ENCODE measurements around the gene MRTFA. TPM values are rescaled to one million over a fixed set of nuclear protein-coding genes. Genes with fewer than 3 reads are reported as not detected.

Gene MRTFA
- total RNA-seq, 4 donors from 2014 or later, result 81.4 to 210 (median 122) TPM

- WGBS, 2 donors, result 67% methylated on average over 5 of the region's 5 CpGs
- no peak for TF ChIP-seq POLR2A (IDR thresholded peaks at IDR 0.05)
- no peak for TF ChIP-seq CTCF (IDR thresholded peaks at IDR 0.05)
Observed at GRCh38 chr22:40593460-40594273, 42.9 kb downstream of the MRTFA start.

GRCh38 chr22:40592352-40593113 lies 44.0 kb downstream of the MRTFA start:
- TF ChIP-seq POLR2A (IDR thresholded peaks at IDR 0.05) (no peak), CTCF (IDR thresholded peaks at IDR 0.05) (no peak)
- H3K36me3 ChIP-seq, result no peaks in the 10 kb centered on the region
- no peaks in the 10 kb centered on the region for H3K9me3 ChIP-seq
- 91 to 98% methylated on average over 2 of the region's 2 CpGs for WGBS, 2 donors
- DNase-seq, result no peak
- intact Hi-C loops (cut with DNase I), result no loop called here
- peaks cover 39 to 53% of the 10 kb centered on the region in 2 donors for H3K4me1 ChIP-seq
- no peak overlapping the region for H3K4me3 ChIP-seq (replicated peaks in 1 of 3)
- H3K27me3 ChIP-seq, result no peaks in the 10 kb centered on the region
- H3K27ac ChIP-seq, result peak overlapping the region in 2 of 3 donors; percentile 22 to 84

More at GRCh38 chr22:40593460-40594273, 42.9 kb downstream of the MRTFA start:
- Histone ChIP-seq H3K27me3 (no peaks in the 10 kb centered on the region), H3K4me1 (peaks cover 46 to 62% of the 10 kb centered on the region in 2 donors), H3K9me3 (no peaks in the 10 kb centered on the region), H3K27ac (peak overlapping the region; percentile 29 to 84 (median 82)), H3K36me3 (no peaks in the 10 kb centered on the region), H3K4me3 (replicated peaks in 1 of 3) (no peak overlapping the region)
- no peak for DNase-seq
- intact Hi-C loops (cut with DNase I), result no loop called here

- no peaks in the 10 kb centered on the region for H3K36me3 ChIP-seq
- peaks cover 23 to 25% of the 10 kb centered on the region in 2 donors for H3K4me1 ChIP-seq
- intact Hi-C loops (cut with DNase I), result no loop called here
- TF ChIP-seq CTCF (IDR thresholded peaks at IDR 0.05) (no peak), POLR2A (IDR thresholded peaks at IDR 0.05) (no peak)
- no peak overlapping the region for H3K4me3 ChIP-seq (replicated peaks in 1 of 3)
- no peak for DNase-seq
- 86 to 91% methylated on average over 7 of the region's 7 CpGs for WGBS, 2 donors
- no peaks in the 10 kb centered on the region for H3K27me3 ChIP-seq
- no peak overlapping the region for H3K27ac ChIP-seq
- no peaks in the 10 kb centered on the region for H3K9me3 ChIP-seq
Observed at GRCh38 chr22:40588726-40589125, 47.8 kb downstream of the MRTFA start.

GRCh38 chr22:40586781-40587180 lies 49.7 kb downstream of the MRTFA start:
- Histone ChIP-seq H3K27me3 (no peaks in the 10 kb centered on the region), H3K4me1 (peaks cover 22 to 26% of the 10 kb centered on the region in 2 donors), H3K4me3 (replicated peaks in 1 of 3) (no peak overlapping the region), H3K36me3 (no peaks in the 10 kb centered on the region), H3K9me3 (no peaks in the 10 kb centered on the region), H3K27ac (peak overlapping the region in 1 of 3 donors; percentile 26)
- WGBS, 2 donors, result 95 to 96% methylated on average over 5 of the region's 5 CpGs
- intact Hi-C loops (cut with DNase I), result no loop called here
- TF ChIP-seq CTCF (IDR thresholded peaks at IDR 0.05) (no peak), POLR2A (IDR thresholded peaks at IDR 0.05) (no peak)
- no peak for DNase-seq

Data from thyroid gland (tissue), 4 donors.